Neuron (in vitro differentiated cells): ENCODE data around the gene SLC25A13.
"Not testable (repeated sequence)": the region's sequence is repeated elsewhere in the genome, so short reads cannot be mapped to it uniquely, and the experiment has no call there.

Experiments
- H2AFZ ChIP-seq: one replicate; pipeline ENCODE4 v1.6.1; 2013; ENCODE audit warnings: low read depth, mild to moderate bottlenecking, inconsistent platforms, low read length, moderate library complexity
- H3K27me3 ChIP-seq: one replicate; pipeline ENCODE4 v1.6.1; 2013; ENCODE audit warnings: low read length; ENCODE audit not compliant: insufficient read depth
- H3K36me3 ChIP-seq: one replicate; pipeline ENCODE4 v1.6.1; 2013; ENCODE audit warnings: low read length; ENCODE audit not compliant: insufficient read depth
- H3K4me1 ChIP-seq: one replicate; pipeline ENCODE4 v1.6.1; 2013; ENCODE audit warnings: low read length; ENCODE audit not compliant: insufficient read depth
- H3K4me3 ChIP-seq: 2 replicates; pipeline ENCODE4 v1.5.1; 2013; ENCODE audit warnings: mild to moderate bottlenecking, low read length, moderate library complexity
- H3K9me3 ChIP-seq: one replicate; pipeline ENCODE4 v1.6.1; 2013; ENCODE audit warnings: low read length

SLC25A13 gene

DNA sequence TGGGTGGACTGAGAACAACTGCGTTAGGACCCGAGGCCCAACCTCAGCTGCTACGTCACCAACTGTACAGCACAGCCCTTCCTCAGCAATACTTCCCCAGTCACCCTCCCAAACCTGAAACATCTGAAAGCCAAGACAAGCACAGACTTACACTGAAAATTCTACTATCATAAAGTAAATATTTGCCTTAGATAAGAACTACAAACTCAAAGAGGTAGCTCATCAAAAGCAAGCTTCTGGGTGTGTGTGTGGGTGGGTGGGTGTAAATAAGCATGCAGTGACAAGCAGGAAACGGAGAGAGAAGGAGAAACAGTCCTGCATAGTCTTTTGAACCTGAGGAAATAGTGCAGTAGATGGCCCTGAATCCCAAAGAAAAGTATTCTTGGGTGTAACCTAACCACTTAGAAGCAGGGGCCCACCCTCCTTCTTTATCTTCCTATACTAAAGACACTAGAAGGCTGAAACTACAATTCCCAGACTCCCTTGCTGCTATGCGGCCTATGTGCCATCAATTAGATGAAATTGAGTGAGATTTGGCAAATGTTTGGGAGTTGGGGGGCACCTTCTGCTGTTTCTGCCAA is 18.7 kb downstream of the SLC25A13 start:
- Histone ChIP-seq H3K4me1 (no peaks in the 10 kb centered on the region), H3K9me3 (no peaks in the 10 kb centered on the region), H3K36me3 (no peaks in the 10 kb centered on the region), H3K27me3 (no peaks in the 10 kb centered on the region), H3K4me3 (no peak overlapping the region), H2AFZ (no peak overlapping the region)

- H3K27me3 ChIP-seq: no peaks in the 10 kb centered on the region
- no peak overlapping the region for H2AFZ ChIP-seq
- H3K36me3 ChIP-seq: peaks cover 3% of the 10 kb centered on the region
- H3K9me3 ChIP-seq: no peaks in the 10 kb centered on the region
- H3K4me3 ChIP-seq: no peak overlapping the region
- no peaks in the 10 kb centered on the region for H3K4me1 ChIP-seq
Observed at GRCh38 chr7:96300986-96301385, 20.9 kb downstream of the SLC25A13 start.

DNA sequence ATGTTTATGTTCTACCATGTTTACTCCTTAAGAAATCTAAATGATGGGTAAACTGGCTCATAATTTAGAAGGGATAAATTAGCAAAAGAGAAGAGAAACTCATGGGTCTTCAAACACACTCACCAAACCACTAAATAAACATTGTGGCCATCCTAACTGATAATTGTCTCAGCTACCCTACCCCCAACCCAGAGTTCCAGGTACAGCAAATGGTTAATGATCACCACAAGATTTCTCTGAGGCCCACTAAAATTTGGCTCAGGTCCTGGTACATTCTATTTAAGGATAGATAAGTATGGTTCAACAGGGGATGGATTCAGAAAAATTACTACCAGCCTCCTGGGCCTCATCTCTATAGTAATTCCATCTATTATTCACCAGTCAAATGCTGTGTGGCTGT is 21.4 kb downstream of the SLC25A13 start:
- H3K9me3 ChIP-seq: no peaks in the 10 kb centered on the region
- H2AFZ ChIP-seq: no peak overlapping the region
- no peak overlapping the region for H3K4me3 ChIP-seq
- peaks cover 6% of the 10 kb centered on the region for H3K36me3 ChIP-seq
- no peaks in the 10 kb centered on the region for H3K27me3 ChIP-seq
- no peaks in the 10 kb centered on the region for H3K4me1 ChIP-seq

GRCh38 chr7:96299496-96299895 is 22.4 kb downstream of the SLC25A13 start:
- Histone ChIP-seq H3K4me3 (no peak overlapping the region), H3K27me3 (no peaks in the 10 kb centered on the region), H2AFZ (no peak overlapping the region), H3K9me3 (no peaks in the 10 kb centered on the region), H3K36me3 (peaks cover 6% of the 10 kb centered on the region), H3K4me1 (no peaks in the 10 kb centered on the region)

GRCh38 chr7:96297876-96298275 is 24.0 kb downstream of the SLC25A13 start:
- Histone ChIP-seq H3K4me1 (no peaks in the 10 kb centered on the region), H3K4me3 (no peak overlapping the region), H3K36me3 (peaks cover 6% of the 10 kb centered on the region), H2AFZ (no peak overlapping the region), H3K9me3 (no peaks in the 10 kb centered on the region), H3K27me3 (no peaks in the 10 kb centered on the region)

GRCh38 chr7:96297446-96297845 is 24.5 kb downstream of the SLC25A13 start:
- H3K4me1 ChIP-seq, H3K36me3 ChIP-seq, H3K4me3 ChIP-seq, H3K9me3 ChIP-seq, H3K27me3 ChIP-seq, H2AFZ ChIP-seq: not testable (repeated sequence)

DNA sequence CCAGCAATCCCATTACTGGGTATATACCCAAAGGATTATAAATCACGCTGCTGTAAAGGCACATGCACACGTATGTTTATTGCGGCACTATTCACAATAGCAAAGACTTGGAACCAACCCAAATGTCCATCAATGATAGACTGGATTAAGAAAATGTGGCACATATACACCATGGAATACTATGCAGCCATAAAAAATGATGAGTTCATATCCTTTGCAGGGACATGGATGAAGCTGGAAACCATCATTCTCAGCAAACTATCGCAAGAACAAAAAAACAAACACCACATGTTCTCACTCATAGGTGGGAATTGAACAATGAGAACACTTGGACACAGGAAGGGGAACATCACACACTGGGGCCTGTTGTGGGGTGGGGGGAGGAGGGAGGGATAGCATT is 28.0 kb downstream of the SLC25A13 start:
- H3K9me3 ChIP-seq, H3K27me3 ChIP-seq, H2AFZ ChIP-seq, H3K4me1 ChIP-seq, H3K36me3 ChIP-seq, H3K4me3 ChIP-seq: not testable (repeated sequence)

GRCh38 chr7:96287559-96287958 is 34.3 kb downstream of the SLC25A13 start:
- Histone ChIP-seq H3K27me3 (no peaks in the 10 kb centered on the region), H3K36me3 (no peaks in the 10 kb centered on the region), H3K4me3 (no peak overlapping the region), H3K9me3 (peaks cover 5% of the 10 kb centered on the region), H3K4me1 (no peaks in the 10 kb centered on the region), H2AFZ (no peak overlapping the region)

DNA sequence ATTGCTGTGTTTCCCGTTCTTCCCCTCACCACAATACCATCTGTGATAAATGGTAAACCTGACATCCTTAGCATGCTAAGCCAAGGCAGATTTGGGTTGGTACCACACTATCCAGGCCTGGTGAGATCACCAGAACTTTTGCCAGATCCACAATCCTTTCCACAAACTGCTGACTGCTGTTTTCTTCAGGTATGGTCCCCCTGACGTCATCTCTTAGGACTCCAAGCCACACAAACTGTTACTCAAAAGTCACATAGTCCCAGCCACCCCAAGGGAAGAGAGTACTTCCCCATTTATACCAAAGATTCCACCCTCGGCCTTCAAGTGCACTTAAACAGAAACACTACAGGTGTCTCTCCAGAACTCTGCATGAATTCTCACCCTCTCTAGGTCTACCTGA is 34.8 kb downstream of the SLC25A13 start:
- Histone ChIP-seq H3K4me1 (no peaks in the 10 kb centered on the region), H3K27me3 (no peaks in the 10 kb centered on the region), H3K4me3 (no peak overlapping the region), H2AFZ (no peak overlapping the region), H3K36me3 (no peaks in the 10 kb centered on the region), H3K9me3 (peaks cover 5% of the 10 kb centered on the region)

DNA sequence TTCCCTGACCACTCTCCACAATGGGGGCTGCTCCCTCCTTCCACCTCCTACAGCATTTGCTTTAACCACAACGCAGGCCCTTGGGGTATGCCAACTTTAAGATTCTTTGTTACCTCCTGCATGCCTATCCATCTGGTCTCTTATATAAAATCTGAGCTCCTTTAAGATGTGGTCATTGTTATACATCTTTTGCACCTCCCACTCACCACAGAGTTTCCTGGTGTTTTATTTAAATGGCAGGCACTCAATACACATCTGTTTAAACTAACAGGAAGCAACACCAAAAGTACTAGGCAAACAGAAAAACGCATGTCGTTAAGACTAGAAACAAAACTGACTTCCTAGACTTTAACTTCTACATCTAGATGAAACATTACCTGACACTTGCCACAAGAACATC is 36.3 kb downstream of the SLC25A13 start:
- Histone ChIP-seq H3K9me3 (peaks cover 5% of the 10 kb centered on the region), H3K4me3 (no peak overlapping the region), H3K36me3 (no peaks in the 10 kb centered on the region), H2AFZ (no peak overlapping the region), H3K27me3 (no peaks in the 10 kb centered on the region), H3K4me1 (no peaks in the 10 kb centered on the region)

GRCh38 chr7:96284835-96285234 is 37.1 kb downstream of the SLC25A13 start:
- no peaks in the 10 kb centered on the region for H3K36me3 ChIP-seq
- no peaks in the 10 kb centered on the region for H3K27me3 ChIP-seq
- no peaks in the 10 kb centered on the region for H3K4me1 ChIP-seq
- H3K9me3 ChIP-seq: peaks cover 5% of the 10 kb centered on the region
- no peak overlapping the region for H3K4me3 ChIP-seq
- H2AFZ ChIP-seq: no peak overlapping the region

GRCh38 chr7:96284240-96284639 is 37.7 kb downstream of the SLC25A13 start:
- Histone ChIP-seq H3K4me1 (no peaks in the 10 kb centered on the region), H3K36me3 (no peaks in the 10 kb centered on the region), H3K9me3 (peaks cover 5% of the 10 kb centered on the region), H2AFZ (no peak overlapping the region), H3K4me3 (no peak overlapping the region), H3K27me3 (no peaks in the 10 kb centered on the region)

- peaks cover 5% of the 10 kb centered on the region for H3K9me3 ChIP-seq
- no peaks in the 10 kb centered on the region for H3K4me1 ChIP-seq
- H3K27me3 ChIP-seq: no peaks in the 10 kb centered on the region
- H2AFZ ChIP-seq: no peak overlapping the region
- no peaks in the 10 kb centered on the region for H3K36me3 ChIP-seq
- no peak overlapping the region for H3K4me3 ChIP-seq
Observed at GRCh38 chr7:96282835-96283234, 39.1 kb downstream of the SLC25A13 start.

GRCh38 chr7:96277921-96278320 is 44.0 kb downstream of the SLC25A13 start:
- no peak overlapping the region for H3K4me3 ChIP-seq
- no peaks in the 10 kb centered on the region for H3K27me3 ChIP-seq
- peaks cover 9% of the 10 kb centered on the region for H3K36me3 ChIP-seq
- no peak overlapping the region for H2AFZ ChIP-seq
- H3K4me1 ChIP-seq: no peaks in the 10 kb centered on the region
- peaks cover 2% of the 10 kb centered on the region for H3K9me3 ChIP-seq
